SHP77 (cell line): Measurements from ENCODE around the gene CD83.

Experiments
- DNase-seq, 2 experiments: peaks; one replicate each; lab custom pipeline; 2025; lab: John Stamatoyannopoulos, UW

Gene CD83

GRCh38 chr6:14123386-14124111 is 6.0 kb downstream of the CD83 start:
- DNase-seq = no peak

- DNase-seq = no peak
Measured at GRCh38 chr6:14125346-14125745, 7.8 kb downstream of the CD83 start.

GRCh38 chr6:14126191-14126590 is 8.6 kb downstream of the CD83 start:
- DNase-seq = no peak

- no peak for DNase-seq
Measured at GRCh38 chr6:14127611-14128010, 10.0 kb downstream of the CD83 start.

GRCh38 chr6:14128012-14128411 is 10.4 kb downstream of the CD83 start:
- DNase-seq = no peak

- no peak for DNase-seq
Measured at GRCh38 chr6:14128746-14129145, 11.2 kb downstream of the CD83 start.

GRCh38 chr6:14129575-14129974 is 12.0 kb downstream of the CD83 start:
- DNase-seq = peak; percentile 47 to 60

- DNase-seq = no peak
Measured at GRCh38 chr6:14130435-14131075, 13.0 kb downstream of the CD83 start.

GRCh38 chr6:14131579-14131978 is 14.0 kb downstream of the CD83 start:
- DNase-seq = no peak

GRCh38 chr6:14132244-14132920 is 14.8 kb downstream of the CD83 start:
- DNase-seq = no peak

GRCh38 chr6:14132921-14133275 is 15.3 kb downstream of the CD83 start:
- DNase-seq = no peak

- no peak for DNase-seq
Measured at GRCh38 chr6:14134211-14134910, 16.8 kb downstream of the CD83 start.

GRCh38 chr6:14135893-14136539 is 18.4 kb downstream of the CD83 start:
- no peak for DNase-seq

- DNase-seq = no peak
Measured at GRCh38 chr6:14138701-14139215, 21.2 kb downstream of the CD83 start.

GRCh38 chr6:14141351-14142062 is 23.9 kb downstream of the CD83 start:
- no peak for DNase-seq

- no peak for DNase-seq
Measured at GRCh38 chr6:14142063-14142450, 24.5 kb downstream of the CD83 start.

GRCh38 chr6:14142511-14143223 is 25.1 kb downstream of the CD83 start:
- DNase-seq = no peak

- no peak for DNase-seq
Measured at GRCh38 chr6:14143305-14143704, 25.7 kb downstream of the CD83 start.

GRCh38 chr6:14144678-14145113 is 27.1 kb downstream of the CD83 start:
- peak; percentile 46 to 55 for DNase-seq

GRCh38 chr6:14146506-14147096 is 29.0 kb downstream of the CD83 start:
- no peak for DNase-seq
